ENCODE data around the gene RNASET2.
A peak's percentile ranks its signal among the peaks of the same experiment; 100 is the strongest.

RNASET2 gene, protein sequence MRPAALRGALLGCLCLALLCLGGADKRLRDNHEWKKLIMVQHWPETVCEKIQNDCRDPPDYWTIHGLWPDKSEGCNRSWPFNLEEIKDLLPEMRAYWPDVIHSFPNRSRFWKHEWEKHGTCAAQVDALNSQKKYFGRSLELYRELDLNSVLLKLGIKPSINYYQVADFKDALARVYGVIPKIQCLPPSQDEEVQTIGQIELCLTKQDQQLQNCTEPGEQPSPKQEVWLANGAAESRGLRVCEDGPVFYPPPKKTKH

DNA sequence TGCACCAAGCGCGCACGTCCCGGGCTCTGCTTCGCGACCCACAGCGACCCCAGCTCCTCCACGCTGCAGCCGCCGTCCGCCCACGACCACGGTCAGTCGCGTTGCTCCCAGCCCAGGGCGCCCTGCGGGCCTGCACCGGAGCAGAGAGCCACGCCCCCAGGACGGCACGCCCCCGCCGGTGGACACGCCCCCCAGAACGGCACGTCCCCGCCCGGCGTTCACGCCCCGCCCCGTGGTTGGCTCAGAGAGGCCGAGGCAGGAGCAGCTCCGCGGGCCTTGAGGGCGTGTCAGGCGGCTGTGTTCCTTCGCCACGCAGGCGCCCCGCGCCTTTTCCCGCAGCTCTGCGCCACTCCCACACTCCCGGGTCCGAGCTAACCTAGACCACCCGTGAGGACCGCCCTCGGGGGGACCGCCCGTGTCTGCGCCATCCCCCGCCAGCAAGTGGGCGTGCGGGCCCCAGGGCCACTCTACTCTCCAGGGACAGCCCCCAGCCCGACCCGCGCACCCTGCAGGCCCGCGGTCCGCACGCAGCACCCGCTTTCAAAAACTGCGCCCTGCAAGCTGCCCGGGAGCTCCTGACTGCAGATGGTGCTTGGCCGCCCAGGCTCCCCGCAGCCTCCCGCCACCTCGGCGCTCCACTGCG is at the start of gene RNASET2:
Gene RNASET2 (minus strand): TSS at position 107 of the 643 bp plus-strand sequence. CDS start 368 bp downstream, outside the sequence.
- DNase-seq: peak; percentile 97

DNA sequence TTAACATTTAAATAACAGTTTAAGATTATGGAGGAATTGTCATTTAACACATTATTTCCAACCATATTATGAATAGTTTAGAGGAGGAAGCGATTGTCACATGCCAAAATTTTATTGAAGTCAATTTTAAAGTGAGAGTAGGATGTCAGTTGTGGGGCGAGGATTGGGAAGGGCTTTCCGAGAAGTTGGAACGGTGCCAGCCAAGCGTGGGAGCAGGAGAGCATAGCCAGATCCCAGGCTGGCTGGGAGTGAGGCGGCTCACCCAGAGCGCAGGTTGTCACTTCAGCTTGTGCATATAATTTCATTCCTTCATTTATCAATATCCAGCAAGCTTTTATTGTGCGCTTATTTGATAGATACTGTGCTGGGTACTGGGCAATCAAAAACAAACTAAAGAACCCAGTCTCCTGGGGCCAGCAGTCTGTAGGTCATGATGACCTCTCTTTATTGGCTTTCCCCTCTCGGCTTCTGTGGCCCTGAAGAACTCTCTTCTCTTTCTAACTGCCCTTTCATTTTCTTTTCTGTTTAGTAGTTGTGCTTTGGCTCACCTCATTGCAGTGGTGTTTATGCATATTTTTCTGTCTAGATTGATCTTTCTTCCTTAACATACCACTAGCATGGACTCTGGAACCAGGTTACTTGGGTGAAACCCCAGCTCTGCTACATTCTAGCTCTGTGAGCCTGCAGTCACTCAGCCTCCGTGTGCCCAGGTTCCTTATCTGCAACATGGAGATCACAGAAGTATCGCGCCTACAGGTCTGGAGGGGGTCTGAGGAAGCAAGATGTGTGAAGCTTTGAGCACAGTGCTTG is 49.2 kb upstream of the RNASET2 start:
- DNase-seq: no peak

- no peak for DNase-seq
These were observed 44.4 kb upstream of the RNASET2 start for GRCh38 chr6:167000759-167001158.

GRCh38 chr6:166999884-167000253 is 43.5 kb upstream of the RNASET2 start:
- no peak for DNase-seq

DNA sequence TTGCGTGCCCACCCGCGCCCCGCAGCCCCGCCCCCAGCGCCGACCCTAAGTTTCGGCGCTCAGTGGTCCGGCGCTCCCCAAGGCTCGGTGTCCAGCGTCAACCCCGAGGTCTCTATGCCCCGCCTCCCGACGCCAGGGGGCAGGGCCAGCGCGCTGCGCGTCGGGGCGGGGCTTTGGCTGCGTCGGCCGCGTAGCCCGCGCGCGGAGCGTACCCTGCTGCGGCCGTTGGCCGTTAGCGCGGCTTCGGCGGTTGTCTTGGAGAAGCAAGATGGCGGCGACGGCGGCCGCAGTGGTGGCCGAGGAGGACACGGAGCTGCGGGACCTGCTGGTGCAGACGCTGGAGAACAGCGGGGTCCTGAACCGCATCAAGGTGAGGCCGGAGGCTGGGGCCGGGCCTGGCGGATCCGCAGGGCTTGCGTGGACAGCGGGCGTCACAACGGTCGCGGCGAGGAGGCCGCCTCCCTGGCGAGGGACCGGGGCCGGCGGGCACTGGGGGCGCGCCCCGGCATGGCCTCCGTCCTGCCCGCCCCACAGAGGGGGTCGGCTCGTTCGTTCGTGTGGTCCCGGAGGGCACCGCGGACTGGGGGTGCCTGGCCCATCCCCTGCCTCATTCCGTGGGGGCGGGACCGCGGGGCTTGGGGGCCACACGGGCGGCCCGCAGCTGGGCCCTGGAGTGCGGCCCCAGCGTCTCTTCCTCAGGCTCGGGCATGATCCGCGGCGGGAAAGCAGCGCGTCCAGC is 43.0 kb upstream of the RNASET2 start, which contains the start of gene CEP43:
Gene CEP43 (plus strand): TSS at position 253 of the 739 bp plus-strand sequence. CDS start 16 bp downstream, at position 269.
- DNase-seq: peak; percentile 92

DNA sequence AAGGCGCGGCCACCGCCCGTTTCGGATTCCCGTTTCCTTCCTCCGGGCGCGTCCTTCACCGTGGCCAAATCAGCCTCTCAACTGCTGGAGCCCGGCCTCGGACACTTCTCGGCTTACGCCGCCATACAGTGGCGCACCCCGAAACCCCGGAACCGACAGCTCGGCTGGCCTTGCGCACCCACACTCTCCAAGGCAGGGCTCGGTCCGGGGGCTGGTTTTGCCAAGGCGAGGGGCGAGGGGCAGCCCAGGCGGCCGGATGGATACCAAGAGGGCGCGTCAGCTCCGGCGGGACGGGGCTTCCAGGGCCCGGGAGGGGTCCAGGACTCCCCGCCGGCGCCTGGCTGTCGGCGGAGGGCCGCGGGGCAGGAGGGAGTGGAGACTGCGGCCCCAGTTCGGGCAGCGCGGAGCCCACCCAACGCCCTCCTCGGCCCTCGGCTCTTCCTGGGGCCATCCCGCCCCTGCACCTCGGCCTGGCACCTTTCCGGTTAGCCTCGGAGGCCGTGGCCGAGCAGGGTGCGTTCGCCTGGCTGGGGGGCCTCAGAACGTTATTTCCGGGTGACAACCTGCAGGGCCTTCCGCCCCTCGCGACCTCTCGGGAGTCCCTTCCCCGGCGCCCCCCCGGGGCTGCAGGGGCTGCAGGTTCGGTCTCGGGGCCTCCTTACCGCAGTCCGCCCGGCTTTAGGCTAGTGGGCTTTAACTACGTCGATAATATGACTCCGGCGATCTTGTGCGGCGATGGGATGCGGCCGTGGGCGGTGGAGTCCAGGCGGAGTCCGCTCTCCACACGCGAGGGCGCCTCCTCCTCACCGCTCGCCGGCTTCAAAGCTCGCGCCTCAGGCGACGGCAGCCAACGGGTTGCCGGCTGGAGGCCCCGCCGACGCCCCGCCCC is 42.1 kb upstream of the RNASET2 start:
- no peak for DNase-seq

DNA sequence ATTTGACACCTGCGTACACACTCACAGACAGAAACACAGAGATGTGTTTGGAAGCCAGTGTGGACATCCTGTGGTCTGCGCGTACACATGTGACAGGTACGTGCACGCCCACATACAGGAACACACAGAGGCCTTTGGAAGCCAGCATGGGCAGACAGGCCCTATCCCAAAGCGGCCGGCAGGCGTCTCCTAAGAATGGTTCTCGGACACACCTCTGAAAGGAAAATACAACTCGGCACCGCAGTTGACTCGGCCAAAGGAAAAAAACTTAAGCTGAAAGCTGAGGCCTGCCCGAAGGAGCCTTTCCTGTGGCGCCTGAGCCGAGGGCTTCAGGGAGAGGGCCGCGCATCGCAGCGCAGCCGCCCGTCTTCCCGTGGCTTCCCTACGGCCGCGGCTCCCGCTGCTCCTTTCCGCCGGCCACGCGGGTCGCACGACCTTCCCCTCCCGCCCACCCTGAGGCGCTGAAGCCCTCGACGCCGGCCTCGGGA is 41.5 kb upstream of the RNASET2 start:
- DNase-seq: peak; percentile 51

- DNase-seq: no peak
These were observed 41.0 kb upstream of the RNASET2 start for GRCh38 chr6:166997348-166997747.

- no peak for DNase-seq
These were observed 40.1 kb upstream of the RNASET2 start for GRCh38 chr6:166996406-166996805.

DNA sequence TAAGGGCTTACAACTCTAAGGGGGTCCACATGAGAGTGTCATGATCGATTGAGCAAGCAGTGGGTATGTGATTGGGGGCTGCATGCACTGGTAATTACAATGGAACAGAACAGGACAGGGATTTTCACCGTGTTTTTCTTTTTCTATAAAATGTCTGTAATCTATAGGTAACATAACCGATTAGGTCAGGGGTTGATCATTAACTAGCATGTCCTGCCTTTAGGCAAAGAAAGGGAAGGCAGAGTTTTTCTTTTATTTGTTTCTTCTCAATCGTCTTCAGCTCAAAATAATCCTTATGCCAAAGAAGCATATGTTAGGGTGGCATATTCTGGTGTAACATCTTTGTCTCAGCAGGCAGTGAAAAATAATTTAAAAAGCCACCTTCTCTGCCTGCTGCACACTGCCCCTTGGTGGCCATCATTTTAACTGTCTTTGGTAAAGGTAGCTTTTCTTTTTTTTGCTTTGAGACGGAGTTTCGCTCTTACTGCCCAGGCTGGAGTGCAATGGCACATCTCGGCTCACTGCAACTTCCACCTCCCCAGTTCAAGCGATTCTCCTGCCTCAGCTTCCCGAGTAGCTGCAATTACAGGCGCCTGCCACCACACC is 33.2 kb upstream of the RNASET2 start:
- peak; percentile 69 for DNase-seq

- no peak for DNase-seq
These were observed 32.4 kb upstream of the RNASET2 start for GRCh38 chr6:166988674-166989201.

DNA sequence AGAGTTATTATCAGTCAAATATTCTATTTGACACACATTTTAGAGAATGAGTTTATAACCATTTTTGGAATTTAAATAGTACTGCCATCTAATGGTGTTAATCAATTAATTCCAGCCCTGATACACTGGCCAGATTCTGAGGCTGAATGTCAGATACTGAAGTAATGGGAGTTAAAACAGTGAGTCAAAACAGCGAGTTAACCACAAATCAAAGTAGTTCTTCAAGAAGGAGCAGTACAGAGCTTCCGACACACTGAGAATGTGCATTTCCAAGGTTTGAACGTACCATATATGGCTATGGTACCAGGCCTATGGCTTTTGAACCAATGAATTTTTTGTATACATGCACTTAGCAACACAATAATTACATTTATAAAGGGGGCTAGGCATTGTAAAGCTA is 31.6 kb upstream of the RNASET2 start:
- no peak for DNase-seq

DNA sequence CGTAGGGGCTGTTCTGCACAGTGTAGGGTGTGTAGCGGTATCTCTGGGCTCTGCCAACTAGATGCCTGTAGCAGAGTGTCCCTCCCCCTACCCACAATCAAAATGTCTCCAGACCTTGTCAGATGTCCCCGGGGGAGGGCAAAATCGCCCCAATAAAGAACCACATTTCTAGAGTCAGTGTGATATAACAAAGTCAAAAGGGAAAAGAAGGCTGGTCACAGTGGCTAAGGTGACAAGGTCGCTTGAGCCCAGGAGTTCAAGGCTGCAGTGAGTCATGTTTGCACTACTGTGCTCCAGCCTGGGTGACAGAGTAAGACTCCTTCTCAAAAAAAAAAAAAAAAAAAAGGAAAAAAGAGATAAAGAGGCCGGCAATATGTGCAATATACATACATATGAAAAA is 31.1 kb upstream of the RNASET2 start:
- no peak for DNase-seq

- DNase-seq: no peak
These were observed 24.4 kb upstream of the RNASET2 start for GRCh38 chr6:166980738-166981137.

DNA sequence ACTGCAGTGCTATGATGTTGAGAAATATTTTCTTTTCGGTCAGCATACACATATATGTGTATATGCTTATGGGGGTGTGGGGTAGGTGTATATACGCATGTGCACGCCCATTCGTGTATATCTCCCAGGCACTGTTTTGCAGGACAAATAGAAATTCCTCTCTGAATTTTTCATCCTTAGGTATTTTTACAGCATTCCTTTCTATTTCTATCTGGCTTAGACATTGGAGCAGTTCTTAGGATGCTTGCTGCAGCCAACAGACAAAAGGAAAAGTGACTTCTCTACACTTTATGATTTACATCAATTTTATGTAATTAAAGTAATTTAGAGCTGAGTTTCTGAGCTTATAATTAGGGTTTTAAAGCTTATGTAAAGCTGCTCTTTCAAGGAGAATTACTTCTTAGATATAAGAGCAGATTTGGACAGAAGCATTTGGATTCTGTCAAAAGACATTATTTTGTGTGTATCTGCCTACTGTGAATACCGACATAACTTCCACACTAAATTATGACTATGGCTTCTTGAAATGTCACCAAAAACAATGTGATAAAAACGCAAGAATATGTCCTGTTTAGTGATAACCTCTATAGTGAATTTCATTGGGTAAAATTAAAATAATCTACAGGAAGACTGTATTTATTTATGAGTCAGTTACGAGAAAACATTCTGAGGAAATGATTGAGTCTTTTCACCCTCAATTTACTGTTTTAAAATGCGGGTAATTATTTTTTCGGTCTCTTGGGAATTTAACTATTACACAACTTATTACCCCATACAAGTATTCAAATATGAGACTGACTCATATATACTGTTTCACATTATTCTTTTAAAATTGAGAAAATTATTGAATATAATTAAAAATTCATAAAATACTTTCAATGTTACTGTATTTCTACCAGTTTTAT is 21.5 kb upstream of the RNASET2 start:
- no peak for DNase-seq

- DNase-seq: no peak
These were observed 20.3 kb upstream of the RNASET2 start for GRCh38 chr6:166976636-166977035.

DNA sequence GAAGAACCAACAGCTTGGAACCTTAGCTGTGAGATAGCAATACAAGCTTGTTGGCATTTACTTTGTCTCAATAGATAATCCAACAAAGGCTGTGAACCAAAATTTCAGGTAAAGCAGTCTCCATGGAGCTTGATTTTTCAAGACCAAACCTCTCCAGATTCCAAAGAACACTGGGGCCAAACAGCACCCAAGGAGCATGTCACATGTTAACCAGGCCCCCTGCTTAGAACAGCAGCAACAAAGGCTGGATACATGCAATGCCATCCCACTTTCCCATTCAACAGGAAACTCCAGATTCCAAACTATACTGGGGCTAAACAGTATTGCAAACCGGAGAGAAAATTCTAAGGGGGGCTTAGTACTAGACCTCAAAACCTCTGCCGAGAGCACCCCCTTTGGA is 15.8 kb upstream of the RNASET2 start:
- DNase-seq: no peak

GRCh38 chr6:166971271-166971670 is 14.9 kb upstream of the RNASET2 start:
- no peak for DNase-seq

- DNase-seq: no peak
These were observed 14.4 kb upstream of the RNASET2 start for GRCh38 chr6:166970776-166971175.

- DNase-seq: no peak
These were observed 13.7 kb upstream of the RNASET2 start for GRCh38 chr6:166970091-166970490.

All from CD4-positive, alpha-beta T cell treated with Interleukin-10 for 1 hour (primary cell).